ENCODE results near the gene ARHGAP33.
A peak's percentile ranks its signal among the peaks of the same experiment; 100 is the strongest.

Gene ARHGAP33

DNA sequence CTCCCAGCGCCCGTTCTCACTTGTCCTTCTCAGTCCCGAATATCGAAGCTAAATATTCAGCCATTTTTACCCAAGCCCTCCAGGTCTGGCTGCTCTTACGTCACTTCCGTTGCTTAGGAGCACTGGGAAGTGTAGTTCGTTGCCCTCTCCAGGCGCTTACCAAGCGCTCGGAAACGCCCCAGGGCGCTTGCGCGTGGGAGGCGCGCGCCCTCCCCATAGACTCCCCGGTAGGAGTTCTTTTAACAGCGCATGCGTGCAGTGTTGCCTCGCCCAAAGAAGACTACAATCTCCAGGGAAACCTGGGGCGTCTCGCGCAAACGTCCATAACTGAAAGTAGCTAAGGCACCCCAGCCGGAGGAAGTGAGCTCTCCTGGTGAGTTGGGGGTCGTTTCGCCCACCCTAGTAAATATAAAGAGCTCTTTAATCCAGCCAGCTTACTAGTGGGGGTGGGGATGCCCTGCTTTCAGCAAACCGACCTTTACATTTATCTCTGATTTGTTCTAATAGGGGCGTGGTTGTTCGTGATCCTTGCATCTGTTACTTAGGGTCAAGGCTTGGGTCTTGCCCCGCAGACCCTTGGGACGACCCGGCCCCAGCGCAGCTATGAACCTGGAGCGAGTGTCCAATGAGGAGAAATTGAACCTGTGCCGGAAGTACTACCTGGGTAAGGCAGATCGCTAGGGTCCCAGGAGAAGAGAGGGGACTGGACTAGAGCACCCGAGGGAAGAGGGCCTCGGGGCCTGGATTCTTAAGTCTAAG lies 29.9 kb upstream of the ARHGAP33 start, which contains the start of the genes PSENEN and U2AF1L4:
Gene PSENEN, plus strand, starts transcription at position 324 of the 759 bp plus-strand sequence. Its CDS starts 280 bp downstream, at position 604.
Gene U2AF1L4, minus strand, starts transcription at position 91 of the 759 bp plus-strand sequence. Its CDS starts 27 bp downstream, at position 64.
- WGBS (ENCODE audit: insufficient coverage) = 0% methylated on average over 32 of the region's 40 CpGs
- H3K27ac ChIP-seq (ENCODE audit: insufficient read depth in 1 of 2, low read depth in 1 of 2, low read length in 2 of 2, poor library complexity in 1 of 2, severe bottlenecking in 2 of 2) = peak within 1 kb of the TSS; percentile 99 to 100
- peak within 1 kb of the TSS; percentile 46 to 96 (median 90) for H3K4me3 ChIP-seq (ENCODE audit: control insufficient read depth in 1 of 7, extremely low read depth in 1 of 7, insufficient read depth in 4 of 7, low read depth in 2 of 7, low read length in 6 of 7)
- H3K36me3 ChIP-seq (ENCODE audit: control insufficient read depth in 4 of 4, insufficient read depth in 4 of 4, low read length in 3 of 4) = no peaks in the 10 kb centered on the region
- POLR2A ChIA-PET = interaction anchor here (1.1 kb wide), 1 partner anchor 27 kb away, joined by 4 read pairs; no protein-coding TSS in a partner anchor
- H3K9me3 ChIP-seq (ENCODE audit: control extremely low read depth in 1 of 5, control insufficient read depth in 4 of 5, insufficient read depth in 2 of 5, low read depth in 1 of 5, low read length in 4 of 5) = no peaks in the 10 kb centered on the region
- peak; percentile 99 to 100 (median 100) for DNase-seq
- peaks cover 16 to 68% (median 61%) of the 10 kb centered on the region in 4 experiments for H3K4me1 ChIP-seq (ENCODE audit: control extremely low read depth in 1 of 4, control insufficient read depth in 4 of 4, insufficient read depth in 4 of 4, low read length in 3 of 4)
- H3K27me3 ChIP-seq (replicated peaks in 2 of 5; ENCODE audit: control insufficient read depth in 4 of 5, insufficient read depth in 5 of 5, low read length in 4 of 5) = no peaks in the 10 kb centered on the region
- CTCF ChIA-PET = interaction anchor here (1.2 kb wide), 1 partner anchor 31 kb away, joined by 3 read pairs; no protein-coding TSS in a partner anchor

DNA sequence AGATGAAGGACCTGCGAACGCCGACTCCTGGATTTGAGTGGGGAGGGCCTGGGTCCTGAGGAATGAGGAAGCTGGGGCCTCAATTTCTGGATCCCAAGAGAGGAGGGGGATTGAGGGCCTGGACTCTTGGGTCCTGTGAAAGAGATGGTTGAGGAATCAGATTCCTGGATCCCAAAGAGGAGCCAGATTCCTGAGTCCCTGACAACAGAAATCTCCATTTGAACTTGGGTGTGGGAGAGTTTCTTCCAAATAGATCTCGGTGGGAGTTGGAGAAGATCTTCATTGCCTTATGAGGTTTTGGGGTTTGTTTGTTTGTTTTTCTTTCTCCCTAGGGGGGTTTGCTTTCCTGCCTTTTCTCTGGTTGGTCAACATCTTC lies 29.3 kb upstream of the ARHGAP33 start:
- 10% methylated on average over 3 of the region's 4 CpGs for WGBS (ENCODE audit: insufficient coverage)
- no peaks in the 10 kb centered on the region for H3K36me3 ChIP-seq (ENCODE audit: control insufficient read depth in 4 of 4, insufficient read depth in 4 of 4, low read length in 3 of 4)
- H3K27ac ChIP-seq (ENCODE audit: insufficient read depth in 1 of 2, low read depth in 1 of 2, low read length in 2 of 2, poor library complexity in 1 of 2, severe bottlenecking in 2 of 2) = peak overlapping the region; percentile 99 to 100
- H3K4me3 ChIP-seq (ENCODE audit: control insufficient read depth in 1 of 7, extremely low read depth in 1 of 7, insufficient read depth in 4 of 7, low read depth in 2 of 7, low read length in 6 of 7) = peak overlapping the region; percentile 46 to 96 (median 90)
- no peaks in the 10 kb centered on the region for H3K27me3 ChIP-seq (replicated peaks in 2 of 5; ENCODE audit: control insufficient read depth in 4 of 5, insufficient read depth in 5 of 5, low read length in 4 of 5)
- ChIA-PET POLR2A (no interaction called here), CTCF (no interaction called here)
- H3K9me3 ChIP-seq (ENCODE audit: control extremely low read depth in 1 of 5, control insufficient read depth in 4 of 5, insufficient read depth in 2 of 5, low read depth in 1 of 5, low read length in 4 of 5) = no peaks in the 10 kb centered on the region
- H3K4me1 ChIP-seq (ENCODE audit: control extremely low read depth in 1 of 4, control insufficient read depth in 4 of 4, insufficient read depth in 4 of 4, low read length in 3 of 4) = peaks cover 16 to 63% (median 56%) of the 10 kb centered on the region in 4 experiments
- DNase-seq = no peak

GRCh38 chr19:35746531-35746930 lies 28.8 kb upstream of the ARHGAP33 start:
- CTCF ChIA-PET = no interaction called here
- H3K9me3 ChIP-seq (ENCODE audit: control extremely low read depth in 1 of 5, control insufficient read depth in 4 of 5, insufficient read depth in 2 of 5, low read depth in 1 of 5, low read length in 4 of 5) = no peaks in the 10 kb centered on the region
- POLR2A ChIA-PET = no interaction called here
- peaks cover 16 to 58% (median 52%) of the 10 kb centered on the region in 4 experiments for H3K4me1 ChIP-seq (ENCODE audit: control extremely low read depth in 1 of 4, control insufficient read depth in 4 of 4, insufficient read depth in 4 of 4, low read length in 3 of 4)
- no peaks in the 10 kb centered on the region for H3K27me3 ChIP-seq (replicated peaks in 2 of 5; ENCODE audit: control insufficient read depth in 4 of 5, insufficient read depth in 5 of 5, low read length in 4 of 5)
- H3K36me3 ChIP-seq (ENCODE audit: control insufficient read depth in 4 of 4, insufficient read depth in 4 of 4, low read length in 3 of 4) = no peaks in the 10 kb centered on the region
- DNase-seq = no peak
- 96% methylated on average over 4 of the region's 5 CpGs for WGBS (ENCODE audit: insufficient coverage)
- peak overlapping the region in 4 of 7 experiments; percentile 83 to 96 (median 93) for H3K4me3 ChIP-seq (ENCODE audit: control insufficient read depth in 1 of 7, extremely low read depth in 1 of 7, insufficient read depth in 4 of 7, low read depth in 2 of 7, low read length in 6 of 7)
- peak overlapping the region in 1 of 2 experiments; percentile 100 for H3K27ac ChIP-seq (ENCODE audit: insufficient read depth in 1 of 2, low read depth in 1 of 2, low read length in 2 of 2, poor library complexity in 1 of 2, severe bottlenecking in 2 of 2)

GRCh38 chr19:35748106-35749020 lies 27.0 kb upstream of the ARHGAP33 start, which contains the start of gene LIN37:
Gene LIN37, plus strand, starts transcription at chr19:35748576. Its CDS starts 149 bp downstream, at chr19:35748725.
- H3K4me3 ChIP-seq (ENCODE audit: control insufficient read depth in 1 of 7, extremely low read depth in 1 of 7, insufficient read depth in 4 of 7, low read depth in 2 of 7, low read length in 6 of 7) = peak within 1 kb of the TSS; percentile 73 to 99 (median 95)
- H3K36me3 ChIP-seq (ENCODE audit: control insufficient read depth in 4 of 4, insufficient read depth in 4 of 4, low read length in 3 of 4) = peaks cover 0 to 17% (median 12%) of the 10 kb centered on the region in 4 experiments
- POLR2A ChIA-PET = interaction anchor here (0.6 to 1.1 kb wide), 2 partner anchors 8 to 106 kb away, joined by 3 to 4 read pairs; partner anchors contain the start of gene HSPB6
- H3K4me1 ChIP-seq (ENCODE audit: control extremely low read depth in 1 of 4, control insufficient read depth in 4 of 4, insufficient read depth in 4 of 4, low read length in 3 of 4) = peaks cover 12 to 41% (median 35%) of the 10 kb centered on the region in 4 experiments
- 2% methylated on average over 28 of the region's 45 CpGs for WGBS (ENCODE audit: insufficient coverage)
- CTCF ChIA-PET = interaction anchor here (0.7 to 2.2 kb wide), 4 partner anchors 8 to 71 kb away, joined by 3 to 6 read pairs (median 4); partner anchors contain the start of gene HSPB6
- no peaks in the 10 kb centered on the region for H3K9me3 ChIP-seq (ENCODE audit: control extremely low read depth in 1 of 5, control insufficient read depth in 4 of 5, insufficient read depth in 2 of 5, low read depth in 1 of 5, low read length in 4 of 5)
- DNase-seq = peak; percentile 99 to 100 (median 99)
- peak within 1 kb of the TSS; percentile 47 to 85 for H3K27ac ChIP-seq (ENCODE audit: insufficient read depth in 1 of 2, low read depth in 1 of 2, low read length in 2 of 2, poor library complexity in 1 of 2, severe bottlenecking in 2 of 2)
- no peaks in the 10 kb centered on the region for H3K27me3 ChIP-seq (replicated peaks in 2 of 5; ENCODE audit: control insufficient read depth in 4 of 5, insufficient read depth in 5 of 5, low read length in 4 of 5)

- no peaks in the 10 kb centered on the region for H3K9me3 ChIP-seq (ENCODE audit: control extremely low read depth in 1 of 5, control insufficient read depth in 4 of 5, insufficient read depth in 2 of 5, low read depth in 1 of 5, low read length in 4 of 5)
- peaks cover 0 to 15% (median 0%) of the 10 kb centered on the region in 5 experiments for H3K27me3 ChIP-seq (replicated peaks in 2 of 5; ENCODE audit: control insufficient read depth in 4 of 5, insufficient read depth in 5 of 5, low read length in 4 of 5)
- no peak overlapping the region for H3K4me3 ChIP-seq (ENCODE audit: control insufficient read depth in 1 of 7, extremely low read depth in 1 of 7, insufficient read depth in 4 of 7, low read depth in 2 of 7, low read length in 6 of 7)
- POLR2A ChIA-PET = no interaction called here
- 100% methylated on average over 1 of the region's 5 CpGs for WGBS (ENCODE audit: insufficient coverage)
- no peak for DNase-seq
- no peak overlapping the region for H3K27ac ChIP-seq (ENCODE audit: insufficient read depth in 1 of 2, low read depth in 1 of 2, low read length in 2 of 2, poor library complexity in 1 of 2, severe bottlenecking in 2 of 2)
- CTCF ChIA-PET = no interaction called here
- H3K4me1 ChIP-seq (ENCODE audit: control extremely low read depth in 1 of 4, control insufficient read depth in 4 of 4, insufficient read depth in 4 of 4, low read length in 3 of 4) = peaks cover 10 to 29% (median 25%) of the 10 kb centered on the region in 4 experiments
- peaks cover 0 to 28% (median 21%) of the 10 kb centered on the region in 4 experiments for H3K36me3 ChIP-seq (ENCODE audit: control insufficient read depth in 4 of 4, insufficient read depth in 4 of 4, low read length in 3 of 4)
Observed at GRCh38 chr19:35750167-35750566, 25.2 kb upstream of the ARHGAP33 start.

DNA sequence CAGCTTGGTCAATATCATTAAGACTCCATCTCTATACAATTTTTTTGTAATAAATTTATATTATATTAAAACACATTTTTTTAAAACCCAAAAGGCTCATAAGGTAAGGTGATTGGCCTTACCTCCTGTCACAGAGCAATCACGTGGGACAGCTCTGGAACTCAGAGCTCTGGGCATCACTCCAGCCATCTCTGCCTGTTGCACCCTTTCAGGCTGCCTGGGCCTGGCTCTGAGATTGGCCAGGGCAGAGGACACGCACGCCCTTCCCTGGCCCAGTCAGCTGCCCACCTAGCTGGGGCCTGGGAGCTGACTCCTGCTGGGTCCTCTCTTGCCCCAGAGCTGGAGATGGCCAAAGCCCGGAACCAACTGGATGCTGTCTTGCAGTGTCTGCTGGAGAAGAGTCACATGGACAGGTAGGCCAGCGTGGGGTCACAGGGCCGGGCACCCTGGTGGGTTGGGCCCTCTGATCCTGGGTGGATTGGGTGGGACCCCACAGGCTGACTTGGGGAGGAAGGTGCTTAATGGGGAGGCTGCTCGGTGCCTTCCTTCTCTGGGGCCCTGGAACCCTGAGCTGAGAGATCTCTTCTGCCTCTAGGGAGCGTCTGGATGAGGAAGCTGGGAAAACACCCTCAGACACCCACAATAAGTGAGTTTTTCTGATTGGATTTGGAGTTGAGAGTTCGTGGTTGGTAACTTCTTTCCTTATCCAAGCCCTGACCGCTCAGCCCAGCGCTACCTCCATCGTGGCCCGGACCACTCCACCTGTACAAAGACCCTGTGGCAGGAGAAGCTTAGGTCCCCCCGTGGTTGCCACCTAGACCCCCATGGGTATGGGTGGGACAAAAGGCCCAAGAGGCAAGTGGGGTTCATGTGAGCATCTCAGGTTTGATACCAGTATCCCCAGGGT lies 23.3 kb upstream of the ARHGAP33 start:
- Histone ChIP-seq H3K27ac (ENCODE audit: insufficient read depth in 1 of 2, low read depth in 1 of 2, low read length in 2 of 2, poor library complexity in 1 of 2, severe bottlenecking in 2 of 2) (no peak overlapping the region), H3K4me3 (ENCODE audit: control insufficient read depth in 1 of 7, extremely low read depth in 1 of 7, insufficient read depth in 4 of 7, low read depth in 2 of 7, low read length in 6 of 7) (no peak overlapping the region), H3K27me3 (replicated peaks in 2 of 5; ENCODE audit: control insufficient read depth in 4 of 5, insufficient read depth in 5 of 5, low read length in 4 of 5) (peaks cover 0 to 34% (median 0%) of the 10 kb centered on the region in 5 experiments), H3K9me3 (ENCODE audit: control extremely low read depth in 1 of 5, control insufficient read depth in 4 of 5, insufficient read depth in 2 of 5, low read depth in 1 of 5, low read length in 4 of 5) (no peaks in the 10 kb centered on the region), H3K36me3 (ENCODE audit: control insufficient read depth in 4 of 4, insufficient read depth in 4 of 4, low read length in 3 of 4) (peaks cover 0 to 28% (median 21%) of the 10 kb centered on the region in 4 experiments), H3K4me1 (ENCODE audit: control extremely low read depth in 1 of 4, control insufficient read depth in 4 of 4, insufficient read depth in 4 of 4, low read length in 3 of 4) (peaks cover 8 to 37% (median 26%) of the 10 kb centered on the region in 4 experiments)
- ChIA-PET POLR2A (no interaction called here), CTCF (interaction anchor here (0.6 kb wide), 1 partner anchor 10 kb away, joined by 4 read pairs; no protein-coding TSS in a partner anchor)
- 99% methylated on average over 10 of the region's 14 CpGs for WGBS (ENCODE audit: insufficient coverage)
- no peak for DNase-seq
